PC-9 (cell line): ENCODE results near the gene GPR26. TPM values are rescaled to one million over a fixed set of nuclear protein-coding genes. Genes with fewer than 3 reads are reported as not detected.

Source experiments
- BruUV-seq: library from RNA; stranded (reverse); fragments of 400-500 nt; replicated peaks from 2 replicates; lab custom pipeline; 2021; lab: Mats Ljungman, UMichigan
- CTCF ChIA-PET: fragments of 300-600 bp; sonication (Branson Sonifier 250); formaldehyde crosslinking; loops from one replicate; lab custom pipeline; 2022; ENCODE audit warnings: antibody characterized with exemption; lab: Charles Lee
- POLR2A ChIA-PET: fragments of 300-600 bp; sonication (Branson Sonifier 250); formaldehyde crosslinking; loops from one replicate; lab custom pipeline; 2022; ENCODE audit warnings: antibody characterized with exemption; ENCODE audit not compliant: unreplicated experiment; lab: Charles Lee
- DNase-seq, 2 experiments: peaks; one replicate each; pipeline versions ENCODE4 v3.0.0 to v3.0.0-alpha.2; 2015 to 2022; ENCODE audit warnings: mixed read lengths in 1 of 2
- H2AFZ ChIP-seq: fragments of 200-600 bp; sonication (generic); 2 replicates; pipeline ENCODE4 v1.8.1; 2017; ENCODE audit warnings: antibody characterized with exemption
- H3F3A ChIP-seq: fragments of 200-600 bp; sonication (generic); 2 replicates; pipeline ENCODE4 v1.8.1; 2017; ENCODE audit warnings: antibody characterized with exemption, mild to moderate bottlenecking, low read depth; ENCODE audit not compliant: insufficient read depth
- H3K27ac ChIP-seq: fragments of 200-600 bp; sonication (generic); 2 replicates; pipeline ENCODE4 v1.6.1; 2016; ENCODE audit warnings: mixed run types
- H3K27me3 ChIP-seq: fragments of 200-600 bp; sonication (generic); 2 replicates; pipeline ENCODE4 v1.6.1; 2016; ENCODE audit warnings: low read depth, mixed run types; ENCODE audit not compliant: insufficient read depth
- H3K36me3 ChIP-seq: fragments of 200-600 bp; sonication (generic); 2 replicates; pipeline ENCODE4 v1.6.1; 2016; ENCODE audit warnings: low read depth, mixed run types
- H3K4me1 ChIP-seq: fragments of 200-600 bp; sonication (generic); replicated peaks from 2 replicates; pipeline ENCODE4 v1.6.1; 2016; ENCODE audit warnings: mixed run types; ENCODE audit not compliant: insufficient read depth
- H3K4me2 ChIP-seq: fragments of 200-600 bp; sonication (generic); 2 replicates; pipeline ENCODE4 v1.6.1; 2017; ENCODE audit warnings: mixed run types
- H3K4me3 ChIP-seq: fragments of 200-600 bp; sonication (generic); 2 replicates; pipeline ENCODE4 v1.6.1; 2016; ENCODE audit warnings: mixed run types
- H3K79me2 ChIP-seq: fragments of 200-600 bp; sonication (generic); 2 replicates; pipeline ENCODE4 v1.6.1; 2017; ENCODE audit warnings: low read depth, mixed run types
- H3K9me2 ChIP-seq: fragments of 200-600 bp; sonication (generic); 2 replicates; pipeline ENCODE4 v1.8.1; 2017; ENCODE audit warnings: mild to moderate bottlenecking; ENCODE audit not compliant: insufficient read depth
- H3K9me3 ChIP-seq: fragments of 200-600 bp; sonication (generic); 2 replicates; pipeline ENCODE4 v1.8.1; 2016; ENCODE audit warnings: low read depth; ENCODE audit not compliant: insufficient read depth
- H4K20me1 ChIP-seq: fragments of 200-600 bp; sonication (generic); 2 replicates; pipeline ENCODE4 v1.8.1; 2017; ENCODE audit not compliant: insufficient read depth
- CTCF ChIP-seq: fragments of 200-600 bp; sonication (generic); conservative IDR thresholded peaks from 2 replicates; pipeline ENCODE4 v1.6.1; 2017; ENCODE audit warnings: mixed run types, antibody characterized with exemption, mild to moderate bottlenecking, moderate library complexity
- EZH2 ChIP-seq: fragments of 200-600 bp; sonication (generic); IDR thresholded peaks from 2 replicates; pipeline ENCODE4 v1.8.0; 2017; ENCODE audit warnings: antibody characterized with exemption, low read depth
- intact Hi-C: fragments of 100-400 bp; cut with micrococcal nuclease; formaldehyde crosslinking; loops from one replicate; pipeline ENCODE4 v1.10.0; 2022; ENCODE audit not compliant: unreplicated experiment
- total RNA-seq: library from RNA; stranded (reverse); gene quantifications from 2 replicates; pipeline ENCODE4 v1.2.3, GENCODE V29; 2021

GPR26 gene
- total RNA-seq, 1 experiment from 2014 or later, result not detected

GRCh38 chr10:123621916-123622315, 44.2 kb upstream of the GPR26 start:
- no peaks in the 10 kb centered on the region for H3K36me3 ChIP-seq
- ChIA-PET POLR2A (no interaction called here), CTCF (interaction anchor here (0.6 kb wide), 1 partner anchor 252 kb away, joined by 5 read pairs; no protein-coding TSS in a partner anchor)
- H3K4me1 ChIP-seq, result no peaks in the 10 kb centered on the region
- TF ChIP-seq CTCF (no peak), EZH2 (no peak)
- H3K4me2 ChIP-seq, result no peak overlapping the region
- H3F3A ChIP-seq, result no peaks in the 10 kb centered on the region
- no peak overlapping the region for H3K4me3 ChIP-seq
- H3K27me3 ChIP-seq, result peaks cover 13% of the 10 kb centered on the region; the same call in 1 of the 2 replicates
- H3K9me3 ChIP-seq, result no peaks in the 10 kb centered on the region
- no TSS peak for BruUV-seq
- no peaks in the 10 kb centered on the region for H3K9me2 ChIP-seq
- intact Hi-C loops, result no loop called here
- H3K79me2 ChIP-seq, result no peaks in the 10 kb centered on the region
- H4K20me1 ChIP-seq, result no peaks in the 10 kb centered on the region
- no peak overlapping the region for H3K27ac ChIP-seq
- DNase-seq, result no peak
- no peak overlapping the region for H2AFZ ChIP-seq

GRCh38 chr10:123622381-123622780, 43.8 kb upstream of the GPR26 start:
- Histone ChIP-seq H3K27ac (no peak overlapping the region), H3K36me3 (no peaks in the 10 kb centered on the region), H2AFZ (no peak overlapping the region), H3K27me3 (peaks cover 13% of the 10 kb centered on the region; the same call in 1 of the 2 replicates), H3K4me1 (no peaks in the 10 kb centered on the region), H4K20me1 (no peaks in the 10 kb centered on the region), H3K9me2 (no peaks in the 10 kb centered on the region), H3K9me3 (no peaks in the 10 kb centered on the region), H3K4me2 (no peak overlapping the region), H3K79me2 (no peaks in the 10 kb centered on the region), H3K4me3 (no peak overlapping the region), H3F3A (no peaks in the 10 kb centered on the region)
- no peak for TF ChIP-seq CTCF
- TF ChIP-seq EZH2, result no peak
- no TSS peak for BruUV-seq
- no peak for DNase-seq
- ChIA-PET POLR2A (no interaction called here), CTCF (interaction anchor here (0.6 kb wide), 1 partner anchor 253 kb away, joined by 5 read pairs; no protein-coding TSS in a partner anchor)
- intact Hi-C loops, result no loop called here

- intact Hi-C loops, result no loop called here
- CTCF ChIA-PET, result no interaction called here
Observed at GRCh38 chr10:123624086-123624485, 42.1 kb upstream of the GPR26 start.

More at GRCh38 chr10:123624086-123624485, 42.1 kb upstream of the GPR26 start:
- H3K27me3 ChIP-seq, result peaks cover 10% of the 10 kb centered on the region; the same call in 1 of the 2 replicates
- TF ChIP-seq CTCF (no peak), EZH2 (no peak)
- no peaks in the 10 kb centered on the region for H4K20me1 ChIP-seq
- H2AFZ ChIP-seq, result no peak overlapping the region
- H3K4me3 ChIP-seq, result no peak overlapping the region
- H3K9me2 ChIP-seq, result no peaks in the 10 kb centered on the region
- H3F3A ChIP-seq, result no peaks in the 10 kb centered on the region
- no TSS peak for BruUV-seq
- no peak for DNase-seq
- H3K79me2 ChIP-seq, result no peaks in the 10 kb centered on the region
- no peaks in the 10 kb centered on the region for H3K9me3 ChIP-seq
- no peak overlapping the region for H3K4me2 ChIP-seq
- H3K4me1 ChIP-seq, result no peaks in the 10 kb centered on the region
- H3K27ac ChIP-seq, result no peak overlapping the region
- POLR2A ChIA-PET, result no interaction called here
- no peaks in the 10 kb centered on the region for H3K36me3 ChIP-seq
